Activated gamma-delta T cell treated with anti-CD3 and anti-CD28 coated beads, Interleukin-2, amount 50 U/mL, for 16 hours (primary cell): ENCODE data around the gene LMF1.

Experiments used
- DNase-seq: peaks from one replicate; pipeline ENCODE4 v3.0.0-alpha.2; 2020; ENCODE audit warnings: low read depth

Gene LMF1

DNA sequence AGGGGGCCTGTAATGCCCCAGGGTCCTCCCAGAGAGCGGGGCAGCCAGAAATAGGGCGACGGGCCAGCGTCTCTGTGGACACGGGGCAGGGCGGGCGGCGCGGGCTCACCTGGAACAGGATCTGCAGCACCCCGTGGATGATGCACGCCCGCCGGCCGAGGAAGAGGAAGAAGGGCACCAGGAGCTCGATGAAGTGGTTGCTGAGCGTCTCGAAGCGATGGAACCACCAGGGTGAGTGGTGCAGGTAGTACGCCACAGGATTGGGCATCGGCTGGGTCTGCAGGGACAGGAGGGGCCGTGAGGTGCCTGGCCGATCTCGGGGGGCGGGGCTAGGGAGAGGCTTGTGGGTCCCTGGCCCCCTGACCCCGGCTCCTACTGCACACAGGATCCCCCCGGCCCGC is 91.3 kb downstream of the LMF1 start:
- no peak for DNase-seq

DNA sequence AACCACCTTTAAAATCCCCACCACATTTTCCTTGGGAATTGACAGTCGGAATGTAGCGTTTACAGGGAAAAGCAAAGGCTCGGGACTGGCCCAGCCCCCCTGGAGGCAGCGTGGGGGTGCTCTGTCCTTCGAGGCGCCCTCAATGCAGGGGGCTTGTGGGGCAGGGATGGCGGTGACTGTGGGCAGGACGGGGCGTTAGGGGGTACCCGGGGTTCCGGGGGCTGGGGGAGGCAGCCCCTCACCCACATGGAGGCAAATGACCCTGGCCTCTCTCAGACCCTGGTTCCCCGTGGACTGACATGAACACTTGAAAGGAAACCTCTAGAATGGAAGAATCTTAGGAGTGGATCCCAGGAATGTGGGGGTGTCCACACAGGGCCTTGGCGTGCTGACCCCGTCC is 91.9 kb downstream of the LMF1 start:
- no peak for DNase-seq

DNA sequence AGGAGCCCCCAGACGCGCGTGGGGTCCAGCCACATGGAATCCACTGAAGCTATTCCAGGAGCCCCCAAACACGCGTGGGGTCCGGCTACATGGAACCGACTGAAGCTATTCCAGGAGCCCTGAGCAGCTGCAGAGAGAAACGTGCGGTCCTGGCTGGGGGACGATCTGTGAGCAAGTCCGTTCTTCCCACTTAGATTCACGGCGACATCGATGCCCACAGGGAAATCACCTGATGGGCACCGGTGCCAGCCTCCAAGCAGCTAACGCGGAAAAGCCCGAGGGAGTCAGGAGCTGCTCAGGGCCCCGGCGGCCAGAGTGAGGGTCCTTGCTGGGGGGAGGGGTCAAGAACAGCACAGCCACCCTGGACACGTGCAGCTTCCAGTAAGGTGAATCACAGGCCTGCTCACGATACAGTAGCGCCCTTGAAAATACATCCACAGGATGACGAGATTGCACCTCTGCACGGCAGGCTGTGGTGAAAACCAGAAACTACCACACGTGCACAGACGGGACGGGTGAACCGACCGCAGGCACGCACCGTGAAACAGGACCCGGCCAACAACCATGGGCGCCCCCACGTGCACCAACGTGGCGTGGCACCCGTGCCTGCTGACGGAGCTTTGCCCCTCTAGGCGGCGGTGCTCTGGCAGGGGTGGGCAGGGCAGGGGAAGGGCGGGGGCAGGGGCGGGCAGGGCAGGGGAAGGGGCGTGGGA is 92.6 kb downstream of the LMF1 start:
- DNase-seq: no peak

DNA sequence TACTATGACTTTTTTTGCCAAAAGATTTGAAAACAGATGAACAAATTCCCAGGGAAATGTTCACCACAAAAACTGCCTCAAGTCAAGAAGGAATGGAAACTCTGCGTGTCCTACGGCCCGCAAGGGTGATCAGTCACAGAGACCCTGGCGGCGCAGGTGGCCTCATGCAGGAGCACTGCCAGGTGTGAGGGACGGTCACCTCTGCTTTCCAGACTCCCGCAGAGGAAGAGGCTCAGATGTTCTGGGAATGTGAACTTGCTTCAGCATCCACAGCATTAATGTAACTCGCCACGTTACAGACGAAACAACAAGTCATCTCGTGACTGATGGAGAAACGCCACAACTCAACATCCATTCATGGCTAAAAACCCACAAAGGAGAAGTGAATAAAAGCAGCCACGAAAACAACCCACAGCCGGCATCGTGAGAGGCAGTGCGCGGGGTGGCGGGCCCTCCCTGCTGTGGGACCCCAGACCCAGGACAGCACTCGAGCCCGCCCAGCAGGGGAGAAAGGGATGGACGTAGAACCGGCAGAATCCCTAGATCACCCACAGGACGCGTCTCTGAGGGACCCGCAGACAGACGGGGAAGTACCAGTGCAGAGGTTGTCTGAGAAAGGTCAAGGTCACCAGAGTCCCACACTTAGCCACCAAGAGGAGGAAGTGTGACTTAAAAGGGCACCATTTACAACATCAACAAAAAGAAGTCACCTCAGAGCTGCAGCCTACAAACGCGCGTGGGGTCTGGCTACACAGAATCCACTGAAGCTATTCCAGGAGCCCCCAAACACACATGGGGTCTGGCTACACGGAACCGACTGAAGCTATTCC is 93.3 kb downstream of the LMF1 start:
- DNase-seq: no peak

GRCh38 chr16:876523-877241 is 94.1 kb downstream of the LMF1 start:
- DNase-seq: no peak

DNA sequence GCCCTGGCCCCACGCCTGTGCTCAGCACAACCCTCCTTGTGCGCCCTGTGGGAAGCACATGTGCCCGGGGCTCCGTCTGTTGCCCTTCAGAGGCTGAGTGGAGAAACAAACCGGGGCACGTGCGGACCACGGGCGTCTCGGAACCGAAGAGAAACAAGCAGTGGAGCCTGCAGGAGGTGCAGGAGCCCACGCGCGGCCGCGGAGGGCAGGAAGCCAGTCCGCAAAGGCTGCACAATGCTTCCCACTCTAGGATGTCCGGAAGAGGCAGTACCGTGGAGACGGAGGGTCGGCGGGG is 94.8 kb downstream of the LMF1 start:
- DNase-seq: no peak

GRCh38 chr16:875182-876040 is 95.4 kb downstream of the LMF1 start:
- no peak for DNase-seq

GRCh38 chr16:874366-875181 is 96.2 kb downstream of the LMF1 start:
- DNase-seq: no peak

GRCh38 chr16:873889-874288 is 96.9 kb downstream of the LMF1 start:
- no peak for DNase-seq

GRCh38 chr16:873243-873661 is 97.5 kb downstream of the LMF1 start:
- no peak for DNase-seq

DNA sequence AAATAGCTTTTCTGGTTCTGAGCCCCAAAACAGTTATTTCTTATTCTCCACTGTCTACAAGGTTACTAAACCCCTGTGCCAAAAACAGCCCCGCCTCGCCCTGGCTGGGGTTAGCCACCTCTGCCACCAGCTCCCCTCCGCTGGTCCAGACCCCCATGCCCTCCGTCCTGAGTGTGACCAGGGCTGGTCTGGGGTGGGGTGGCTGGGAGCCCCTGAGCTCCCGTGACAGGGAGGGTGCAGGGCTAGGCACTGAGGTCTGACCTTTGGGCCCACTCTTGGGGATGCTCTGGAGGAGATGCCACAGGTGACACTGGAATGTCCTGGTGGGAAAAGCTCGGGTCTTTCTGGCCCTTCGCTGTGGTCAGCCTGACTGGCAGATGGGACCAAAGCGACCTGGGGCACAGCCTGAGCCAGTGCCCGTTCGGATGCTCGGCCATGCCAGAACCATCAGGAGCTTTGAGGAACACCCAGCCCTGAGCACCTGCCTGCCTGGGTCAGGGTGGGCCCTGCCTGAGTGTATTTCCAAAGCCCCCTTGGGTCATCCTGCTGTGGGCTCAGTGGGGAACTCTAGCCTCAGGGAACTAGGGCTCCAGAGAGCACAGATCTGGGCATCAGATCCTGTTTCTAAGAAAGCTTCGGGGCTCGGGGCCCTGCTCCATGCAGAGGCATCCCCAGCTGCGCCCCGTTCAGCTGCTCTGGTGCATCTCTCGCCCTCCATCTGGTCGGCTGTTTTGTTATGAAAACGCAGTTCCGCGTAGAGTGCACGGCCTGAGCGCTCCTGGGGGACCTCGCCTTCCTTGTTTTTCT is 98.1 kb downstream of the LMF1 start:
- no peak for DNase-seq

GRCh38 chr16:871562-872345 is 99.0 kb downstream of the LMF1 start:
- DNase-seq: no peak

DNA sequence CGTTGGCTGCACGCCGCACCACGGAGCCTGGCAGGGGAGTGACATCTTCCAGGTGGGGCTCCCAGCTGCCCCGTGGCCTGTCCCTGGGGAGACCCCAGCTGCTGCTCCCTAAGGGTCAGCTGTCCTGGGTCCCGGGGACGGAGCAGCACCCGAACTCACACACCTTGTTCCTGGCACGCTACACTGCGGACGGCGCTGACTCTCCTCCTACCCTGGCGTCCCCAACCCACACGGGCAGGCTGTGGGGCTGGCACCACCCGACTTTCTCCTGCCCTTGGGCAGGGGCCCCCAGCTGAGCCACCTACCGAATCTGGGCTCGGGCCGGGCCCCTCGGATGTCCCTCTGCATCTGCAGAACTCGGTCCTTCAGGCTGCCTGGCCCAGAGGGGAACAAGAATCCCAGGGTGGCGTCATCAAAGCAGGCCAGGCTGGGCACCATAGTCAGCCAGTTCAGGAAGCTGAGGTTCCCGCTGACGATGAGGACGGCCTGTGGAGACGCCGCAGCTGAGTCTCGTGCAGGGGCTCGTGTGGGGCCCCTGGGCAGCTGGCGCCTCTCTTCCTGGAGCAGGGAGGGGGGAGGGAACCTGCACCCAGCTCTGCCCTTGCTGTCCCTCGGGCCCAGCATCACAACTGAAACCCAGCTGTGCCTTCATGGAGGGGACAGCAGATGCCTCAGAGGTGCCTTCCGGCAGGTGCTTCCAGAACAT is 99.8 kb downstream of the LMF1 start:
- no peak for DNase-seq

GRCh38 chr16:869823-870641 is 100.8 kb downstream of the LMF1 start:
- DNase-seq: no peak

GRCh38 chr16:868846-869822 is 101.7 kb downstream of the LMF1 start:
- DNase-seq: no peak

- DNase-seq: no peak
Observed at GRCh38 chr16:868386-868755, 102.4 kb downstream of the LMF1 start.
